IMR-90 (cell line): ENCODE measurements around the gene CCNK. TPM values are rescaled to one million over a fixed set of nuclear protein-coding genes. Genes with fewer than 3 reads are reported as not detected.

Experiments used
- ATAC-seq: fragments of 200-7000 bp; cut with Tn5 transposase; 2 replicates; pipeline ENCODE4 v1.9.1; 2020; ENCODE audit warnings: low read depth, mild to moderate bottlenecking, moderate library complexity
- BruUV-seq: library from RNA; stranded (reverse); fragments of 400-500 nt; replicated peaks from 2 replicates; lab custom pipeline; 2021; lab: Mats Ljungman, UMichigan
- CTCF ChIA-PET: fragments of 300-600 bp; formaldehyde crosslinking; extraction: SDS; loops from one replicate; lab custom pipeline; 2021; ENCODE audit warnings: antibody characterized with exemption; lab: Yijun Ruan, JAX
- POLR2A ChIA-PET: fragments of 300-600 bp; sonication (Branson Sonifier 250); formaldehyde crosslinking; loops from one replicate; lab custom pipeline; 2022; ENCODE audit warnings: antibody characterized with exemption; ENCODE audit not compliant: unreplicated experiment; lab: Charles Lee
- DNase-seq: peaks from one replicate; pipeline ENCODE4 v3.0.0; 2013
- H2AFZ ChIP-seq: replicated peaks from 2 replicates; pipeline ENCODE3; 2013; ENCODE audit warnings: low read length, mild to moderate bottlenecking; ENCODE audit not compliant: poor library complexity
- H2AK5ac ChIP-seq: 2 replicates; pipeline ENCODE4 v1.6.1; 2013; ENCODE audit warnings: low read depth, low read length, inconsistent platforms
- H2AK9ac ChIP-seq: replicated peaks from 2 replicates; pipeline ENCODE3; 2013; ENCODE audit warnings: mild to moderate bottlenecking, low read depth, low read length, moderate library complexity; ENCODE audit not compliant: poor library complexity
- H2BK120ac ChIP-seq: 2 replicates; pipeline ENCODE4 v1.6.1; 2013; ENCODE audit warnings: low read depth, low read length, inconsistent platforms
- H2BK15ac ChIP-seq: 3 replicates; pipeline ENCODE4 v1.6.1; 2013; ENCODE audit warnings: low read depth, low read length, inconsistent platforms
- H2BK20ac ChIP-seq: 2 replicates; pipeline ENCODE4 v1.6.1; 2013; ENCODE audit warnings: low read depth, mild to moderate bottlenecking, inconsistent platforms, low read length, moderate library complexity
- H2BK5ac ChIP-seq: 2 replicates; pipeline ENCODE4 v1.6.1; 2013; ENCODE audit warnings: mild to moderate bottlenecking, low read depth, low read length, inconsistent platforms; ENCODE audit not compliant: poor library complexity, severe bottlenecking
- H3K14ac ChIP-seq: replicated peaks from 2 replicates; pipeline ENCODE4 v1.6.1; 2013; ENCODE audit warnings: low read depth, low read length, inconsistent platforms
- H3K18ac ChIP-seq: 2 replicates; pipeline ENCODE4 v1.6.1; 2013; ENCODE audit warnings: low read depth, low read length, control low read depth
- H3K23ac ChIP-seq: 2 replicates; pipeline ENCODE4 v1.6.1; 2013; ENCODE audit warnings: low read depth, low read length, inconsistent platforms
- H3K27ac ChIP-seq: 2 replicates; pipeline ENCODE4 v1.5.1; 2013; ENCODE audit warnings: mild to moderate bottlenecking, control low read depth, low read length; ENCODE audit not compliant: insufficient read depth
- H3K27me3 ChIP-seq: 2 replicates; pipeline ENCODE4 v1.6.1; 2013; ENCODE audit warnings: low read length; ENCODE audit not compliant: control insufficient read depth, insufficient read depth
- H3K36me3 ChIP-seq: 2 replicates; pipeline ENCODE4 v1.6.1; 2013; ENCODE audit warnings: low read length, mixed read lengths; ENCODE audit not compliant: control insufficient read depth, insufficient read depth
- H3K4ac ChIP-seq: 2 replicates; pipeline ENCODE4 v1.6.1; 2013; ENCODE audit warnings: low read depth, low read length, inconsistent platforms
- H3K4me1 ChIP-seq: 2 replicates; pipeline ENCODE4 v1.6.1; 2013; ENCODE audit warnings: low read length, mixed read lengths; ENCODE audit not compliant: control insufficient read depth, insufficient read depth
- H3K4me2 ChIP-seq: 2 replicates; pipeline ENCODE4 v1.6.1; 2013; ENCODE audit warnings: low read depth, mild to moderate bottlenecking, control low read depth, low read length, moderate library complexity
- H3K4me3 ChIP-seq: 2 replicates; pipeline ENCODE4 v1.5.1; 2013; ENCODE audit warnings: low read depth, mild to moderate bottlenecking, control low read depth, low read length, moderate library complexity; ENCODE audit not compliant: insufficient read depth
- H3K56ac ChIP-seq: 2 replicates; pipeline ENCODE4 v1.6.1; 2013; ENCODE audit warnings: low read length, inconsistent platforms; ENCODE audit not compliant: insufficient read depth; ENCODE audit errors: extremely low read depth
- H3K79me1 ChIP-seq, 2 experiments: 2 replicates each; pipeline ENCODE4 v1.6.1; 2013; ENCODE audit warnings: low read length in 2 of 2, inconsistent platforms in 1 of 2, low read depth in 1 of 2
- H3K9ac ChIP-seq: 2 replicates; pipeline ENCODE4 v1.6.1; 2013; ENCODE audit warnings: low read depth, low read length, control low read depth
- H3K9me1 ChIP-seq: 2 replicates; pipeline ENCODE4 v1.6.1; 2013; ENCODE audit warnings: low read length, inconsistent platforms; ENCODE audit not compliant: insufficient read depth
- H3K9me3 ChIP-seq: 2 replicates; pipeline ENCODE4 v1.6.1; 2013; ENCODE audit warnings: low read length; ENCODE audit not compliant: control insufficient read depth, insufficient read depth
- H4K20me1 ChIP-seq: 2 replicates; pipeline ENCODE4 v1.6.1; 2013; ENCODE audit warnings: low read length, inconsistent platforms; ENCODE audit not compliant: insufficient read depth
- H4K5ac ChIP-seq: 2 replicates; pipeline ENCODE4 v1.6.1; 2013; ENCODE audit warnings: mild to moderate bottlenecking, low read depth, low read length, control low read depth
- H4K8ac ChIP-seq, 2 experiments: 2 replicates each; pipeline ENCODE4 v1.6.1; 2013; ENCODE audit warnings: low read depth in 2 of 2, low read length in 2 of 2, control low read depth in 1 of 2, inconsistent platforms in 1 of 2
- H4K91ac ChIP-seq: 2 replicates; pipeline ENCODE4 v1.6.1; 2013; ENCODE audit warnings: low read depth, low read length, inconsistent platforms; ENCODE audit not compliant: insufficient read depth
- BHLHE40 ChIP-seq: fragments of 150-350 bp; IDR thresholded peaks from 2 replicates; pipeline ENCODE4 v1.6.1; 2016; ENCODE audit warnings: mild to moderate bottlenecking, low read depth, low read length
- CEBPB ChIP-seq: IDR thresholded peaks from 2 replicates; pipeline ENCODE4 v1.6.1; 2012; ENCODE audit warnings: low read depth, low read length, improper control_type of control experiment
- CHD1 ChIP-seq: IDR thresholded peaks from 2 replicates; pipeline ENCODE4 v1.6.1; 2012; ENCODE audit warnings: low read depth, low read length, improper control_type of control experiment
- CTCF ChIP-seq: conservative IDR thresholded peaks from 2 replicates; pipeline ENCODE4 v1.5.1; 2012; ENCODE audit warnings: mild to moderate bottlenecking, low read depth, low read length, improper control_type of control experiment
- FOS ChIP-seq: fragments of 150-350 bp; IDR thresholded peaks from 2 replicates; pipeline ENCODE4 v1.6.1; 2016; ENCODE audit warnings: low read depth, low read length
- MAFK ChIP-seq: IDR thresholded peaks from 2 replicates; pipeline ENCODE4 v1.6.1; 2012; ENCODE audit warnings: low read depth, low read length, improper control_type of control experiment
- MAZ ChIP-seq: IDR thresholded peaks from 2 replicates; pipeline ENCODE4 v1.6.1; 2012; ENCODE audit warnings: low read depth, mild to moderate bottlenecking, low read length, improper control_type of control experiment, moderate library complexity, borderline replicate concordance
- MXI1 ChIP-seq: IDR thresholded peaks from 2 replicates; pipeline ENCODE4 v1.6.1; 2012; ENCODE audit warnings: low read depth, mild to moderate bottlenecking, low read length, moderate library complexity, borderline replicate concordance
- NFE2L2 ChIP-seq: fragments of 150-350 bp; IDR thresholded peaks from 2 replicates; pipeline ENCODE4 v1.6.1; 2016; ENCODE audit warnings: low read depth, mild to moderate bottlenecking, low read length
- POLR2A ChIP-seq: IDR thresholded peaks from 2 replicates; pipeline ENCODE4 v1.6.1; 2012; ENCODE audit warnings: mild to moderate bottlenecking, low read depth, low read length
- RAD21 ChIP-seq: IDR thresholded peaks from 2 replicates; pipeline ENCODE4 v1.6.1; 2012; ENCODE audit warnings: low read length, improper control_type of control experiment
- RCOR1 ChIP-seq: IDR thresholded peaks from 2 replicates; pipeline ENCODE4 v1.6.1; 2012; ENCODE audit warnings: mild to moderate bottlenecking, low read length, improper control_type of control experiment; ENCODE audit not compliant: insufficient replicate concordance
- RFX5 ChIP-seq: IDR thresholded peaks from 2 replicates; pipeline ENCODE4 v1.8.0; 2012; ENCODE audit warnings: low read depth, mild to moderate bottlenecking, low read length, moderate library complexity
- SMC3 ChIP-seq: fragments of 150-350 bp; IDR thresholded peaks from 2 replicates; pipeline ENCODE4 v1.6.1; 2016; ENCODE audit warnings: low read depth, mild to moderate bottlenecking, antibody characterized with exemption, low read length, moderate library complexity
- WGBS, 2 experiments: methylation state at CpG; one replicate each; pipeline versions ENCODE4 v1.1.5 to v1.1.7; 2013; ENCODE audit warnings: missing lambda C conversion rate in 2 of 2; ENCODE audit not compliant: insufficient read length in 1 of 2; ENCODE audit errors: extremely low coverage in 2 of 2; 5-methylcytosine and 5-hydroxymethylcytosine counted together
- dilution Hi-C: fragments of 300-500 bp; cut with HindIII; formaldehyde crosslinking; loops from one replicate; pipeline ENCODE4 v1.14.3; 2018; ENCODE audit warnings: low sequenced_read_pairs; ENCODE audit not compliant: unreplicated experiment
- in situ Hi-C: fragments of 300-500 bp; cut with MboI; formaldehyde crosslinking; loops from 3 replicates; pipeline ENCODE4 v1.14.3; 2019; ENCODE audit warnings: low sequenced_read_pairs, inconsistent platforms, mixed read lengths
- intact Hi-C: fragments of 100-400 bp; cut with micrococcal nuclease; formaldehyde crosslinking; loops from 2 replicates; pipeline ENCODE4 v1.10.0; 2022
- polyA plus RNA-seq, 3 experiments: library from polyadenylated mRNA; depleted of rRNA; stranded (reverse); fragments of >200 nt; gene quantifications; 2 replicates each; pipeline ENCODE4 v1.2.3, GENCODE V29; 2012; ENCODE audit warnings: low replicate concordance in 1 of 3
- total RNA-seq: library from RNA; depleted of rRNA; stranded (reverse); fragments of >200 nt; gene quantifications from 2 replicates; pipeline ENCODE4 v1.2.3, GENCODE V29; 2012
- TF ChIP-seq, protein P1 (sequence below): fragments of 150-350 bp; IDR thresholded peaks from 2 replicates; pipeline ENCODE4 v1.6.1; 2016; ENCODE audit warnings: low read depth, mild to moderate bottlenecking, low read length, moderate library complexity, borderline replicate concordance
- TF ChIP-seq, protein P2 (sequence below): fragments of 150-350 bp; IDR thresholded peaks from 2 replicates; pipeline ENCODE4 v1.6.1; 2017; ENCODE audit warnings: mild to moderate bottlenecking, antibody characterized with exemption, low read length, low read depth

CCNK gene
- total and polyA plus RNA-seq, 2 of the 4 experiments (the other 2 are of a cell fraction): 18.8 to 38.3 TPM

GRCh38 chr14:99473458-99473857 is 7.8 kb upstream of the CCNK start:
- POLR2A ChIA-PET: no interaction called here
- dilution Hi-C loops (no loop called here), intact Hi-C loops (no loop called here), in situ Hi-C loops (no loop called here)
- no peak overlapping the region for H3K4ac ChIP-seq
- BruUV-seq: no TSS peak
- 0 out of 2 replicates have a peak overlapping the region, but pooled peaks have one; percentile 24 for H3K23ac ChIP-seq
- CTCF ChIA-PET: no interaction called here
- no peaks in the 10 kb centered on the region for H3K36me3 ChIP-seq
- no peak overlapping the region for H2AK9ac ChIP-seq
- no peak overlapping the region for H2AFZ ChIP-seq
- H3K79me1 ChIP-seq: peaks cover 39 to 77% of the 10 kb centered on the region in 2 experiments
- no peak overlapping the region for H3K4me3 ChIP-seq
- no peak overlapping the region for H3K9ac ChIP-seq
- no peak overlapping the region for H2AK5ac ChIP-seq
- H3K14ac ChIP-seq: no peak overlapping the region
- no peak overlapping the region for H4K8ac ChIP-seq
- no peak for DNase-seq
- 100% methylated on average over 1 of the region's 3 CpGs; no CpG with 5 or more reads in 1 of the 2 experiments for WGBS, 2 experiments
- H3K4me2 ChIP-seq: no peak overlapping the region
- H4K91ac ChIP-seq: no peak overlapping the region
- H3K27ac ChIP-seq: no peak overlapping the region
- peaks cover 7% of the 10 kb centered on the region for H3K4me1 ChIP-seq
- no peaks in the 10 kb centered on the region for H3K9me3 ChIP-seq
- H2BK20ac ChIP-seq: no peak overlapping the region
- H4K5ac ChIP-seq: no peak overlapping the region
- TF ChIP-seq RAD21 (no peak), NFE2L2 (no peak), RFX5 (no peak), CTCF (no peak), RCOR1 (no peak), MXI1 (no peak), MAZ (no peak), POLR2A (no peak), FOS (no peak), SMC3 (no peak), CHD1 (no peak), BHLHE40 (no peak), MAFK (no peak), CEBPB (no peak)
- TF ChIP-seq, protein P1, sequence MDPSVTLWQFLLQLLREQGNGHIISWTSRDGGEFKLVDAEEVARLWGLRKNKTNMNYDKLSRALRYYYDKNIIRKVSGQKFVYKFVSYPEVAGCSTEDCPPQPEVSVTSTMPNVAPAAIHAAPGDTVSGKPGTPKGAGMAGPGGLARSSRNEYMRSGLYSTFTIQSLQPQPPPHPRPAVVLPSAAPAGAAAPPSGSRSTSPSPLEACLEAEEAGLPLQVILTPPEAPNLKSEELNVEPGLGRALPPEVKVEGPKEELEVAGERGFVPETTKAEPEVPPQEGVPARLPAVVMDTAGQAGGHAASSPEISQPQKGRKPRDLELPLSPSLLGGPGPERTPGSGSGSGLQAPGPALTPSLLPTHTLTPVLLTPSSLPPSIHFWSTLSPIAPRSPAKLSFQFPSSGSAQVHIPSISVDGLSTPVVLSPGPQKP: no peak
- TF ChIP-seq, protein P2, sequence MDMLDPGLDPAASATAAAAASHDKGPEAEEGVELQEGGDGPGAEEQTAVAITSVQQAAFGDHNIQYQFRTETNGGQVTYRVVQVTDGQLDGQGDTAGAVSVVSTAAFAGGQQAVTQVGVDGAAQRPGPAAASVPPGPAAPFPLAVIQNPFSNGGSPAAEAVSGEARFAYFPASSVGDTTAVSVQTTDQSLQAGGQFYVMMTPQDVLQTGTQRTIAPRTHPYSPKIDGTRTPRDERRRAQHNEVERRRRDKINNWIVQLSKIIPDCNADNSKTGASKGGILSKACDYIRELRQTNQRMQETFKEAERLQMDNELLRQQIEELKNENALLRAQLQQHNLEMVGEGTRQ: no peak
- H4K20me1 ChIP-seq: peaks cover 52% of the 10 kb centered on the region
- H2BK5ac ChIP-seq: no peak overlapping the region
- H2BK120ac ChIP-seq: no peak overlapping the region
- no peak overlapping the region for H2BK15ac ChIP-seq
- H3K56ac ChIP-seq: no peak overlapping the region
- no peak overlapping the region for H3K18ac ChIP-seq
- ATAC-seq: peak; percentile 62
- H3K9me1 ChIP-seq: peaks cover 26% of the 10 kb centered on the region
- no peaks in the 10 kb centered on the region for H3K27me3 ChIP-seq
